Central memory CD4-positive, alpha-beta T cell (primary cell): ENCODE results near the gene SYNE1.
"Not testable (repeated sequence)": the region's sequence is repeated elsewhere in the genome, so short reads cannot be mapped to it uniquely, and the experiment has no call there.

Experiments used
- DNase-seq: peaks from one replicate; pipeline ENCODE4 v3.0.0; 2022

Gene SYNE1

DNA sequence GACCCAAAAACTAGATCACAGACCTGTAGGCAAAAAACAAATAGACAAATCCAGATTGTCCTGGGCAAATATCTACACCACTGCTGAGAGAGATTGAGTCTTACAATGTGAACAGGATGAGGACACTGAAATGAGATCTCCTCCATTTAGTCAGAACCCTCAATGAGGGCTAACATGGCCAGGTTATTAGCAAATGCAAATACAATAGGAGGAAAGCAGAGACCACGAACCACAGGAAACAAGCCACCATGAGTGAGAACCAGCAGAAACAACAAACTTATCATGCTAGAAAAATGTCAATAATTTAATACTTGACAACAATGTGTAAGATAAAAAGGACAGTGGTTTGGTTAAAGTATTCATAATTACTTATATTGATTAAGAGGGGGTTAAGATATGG is 162.8 kb downstream of the SYNE1 start:
- no peak for DNase-seq

DNA sequence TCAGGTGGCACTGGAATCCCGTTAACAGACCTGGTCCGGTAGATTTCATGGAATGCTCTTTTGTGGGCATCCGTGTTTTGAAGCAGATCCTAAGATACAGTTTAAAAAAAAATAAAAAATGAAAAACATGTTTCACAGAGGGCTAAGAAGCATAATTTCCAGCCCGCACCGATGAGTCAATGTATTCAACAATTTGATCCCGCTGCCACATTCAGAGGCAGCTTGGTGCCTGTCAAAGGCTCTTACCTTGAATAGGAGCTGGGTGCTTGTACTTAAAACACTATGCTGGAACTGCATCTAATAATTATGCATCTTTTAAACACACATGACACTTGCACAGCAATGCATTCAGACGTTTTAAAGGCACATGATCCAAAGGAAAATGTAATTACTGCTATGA is 164.8 kb downstream of the SYNE1 start:
- DNase-seq, result no peak

DNA sequence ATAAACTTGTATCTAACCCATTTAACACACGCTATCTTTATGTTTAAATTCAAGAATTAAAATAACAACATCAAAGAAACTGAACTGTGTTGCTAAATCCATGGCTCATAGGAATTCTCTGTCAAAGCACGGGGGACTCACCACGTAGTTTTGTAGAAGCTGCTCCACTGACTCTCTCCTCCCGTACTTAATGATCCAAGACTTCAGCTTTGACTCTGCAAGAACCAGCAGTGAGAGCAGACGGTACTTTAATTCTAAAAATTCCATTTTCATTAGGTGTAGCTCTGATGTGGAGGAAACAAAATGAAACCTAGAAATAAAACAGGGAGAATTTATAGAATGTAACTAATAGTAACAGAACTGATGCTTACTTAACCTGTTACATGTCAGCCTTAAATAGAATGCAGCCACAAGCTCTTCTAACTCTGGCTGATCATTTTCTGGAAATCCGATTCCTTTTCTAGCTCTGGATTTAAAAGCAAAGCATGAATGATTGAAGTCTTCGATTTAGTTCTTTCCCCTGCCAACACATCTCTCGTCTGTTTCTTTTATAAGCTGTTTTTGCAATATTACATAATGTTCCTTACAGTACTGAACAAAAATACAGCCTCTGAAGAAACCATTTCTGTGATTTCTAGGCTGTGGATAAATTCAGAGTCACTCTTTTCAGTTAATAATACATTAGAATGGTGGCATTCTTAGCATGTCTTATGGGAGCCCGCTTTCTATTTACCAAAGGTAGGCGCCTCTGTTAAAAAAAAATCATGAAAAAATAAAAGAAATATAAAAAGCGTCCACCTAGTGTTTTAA is 165.5 kb downstream of the SYNE1 start:
- DNase-seq, result no peak

DNA sequence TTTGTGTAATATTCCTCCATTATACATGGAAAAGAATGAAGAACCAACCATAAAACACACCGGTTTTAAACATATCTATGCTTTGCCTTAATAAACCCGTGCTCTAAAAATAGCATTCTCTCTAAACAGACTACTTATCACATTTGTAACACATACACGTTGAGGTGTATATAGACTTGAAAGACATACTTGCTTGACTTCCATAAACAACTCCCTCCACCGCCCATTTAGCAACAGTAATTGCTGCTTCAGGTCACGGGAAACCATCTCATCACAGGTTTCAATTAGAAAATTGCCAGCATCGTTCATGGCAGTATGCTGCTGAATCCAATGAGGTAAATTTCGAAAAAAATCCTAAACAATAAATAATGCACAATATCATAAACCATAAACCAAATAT is 174.0 kb downstream of the SYNE1 start:
- DNase-seq, result no peak

DNA sequence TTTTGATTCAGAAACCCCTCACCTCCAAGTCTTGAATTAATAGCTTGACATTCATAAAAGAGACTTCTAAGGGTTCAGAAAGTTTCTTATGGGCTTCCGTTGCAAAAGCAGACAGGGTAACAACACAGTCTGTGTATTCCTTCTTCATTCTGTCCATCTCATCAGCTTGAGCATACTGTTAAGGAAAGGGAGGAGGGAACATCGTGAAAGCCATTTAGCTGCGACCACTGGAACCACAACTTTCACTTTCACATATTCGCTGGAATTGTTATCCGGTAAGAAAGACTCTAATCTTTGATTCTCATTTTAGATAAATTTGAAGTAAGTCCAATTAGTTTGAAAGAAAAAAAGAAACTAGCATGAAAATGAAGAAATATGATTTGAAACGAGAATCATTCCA is 174.4 kb downstream of the SYNE1 start:
- no peak for DNase-seq

DNA sequence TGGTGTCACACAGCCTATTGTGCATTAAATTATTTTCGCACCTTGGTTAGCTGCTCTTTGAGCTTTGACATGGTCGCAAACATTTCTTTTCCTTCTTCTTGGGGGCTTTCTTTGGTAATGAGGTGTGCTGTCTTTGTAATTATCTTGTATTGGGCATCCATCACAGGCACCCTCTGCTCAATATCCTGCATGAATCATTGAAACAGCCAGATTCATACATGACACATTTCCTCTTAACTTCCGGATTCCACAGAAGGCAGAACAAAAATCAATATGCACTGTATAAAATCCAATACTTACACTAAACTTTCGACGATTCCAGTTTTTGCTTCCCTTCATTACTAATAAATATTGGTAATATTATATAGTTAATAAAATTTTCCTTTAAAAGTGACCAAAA is 175.6 kb downstream of the SYNE1 start:
- no peak for DNase-seq

DNA sequence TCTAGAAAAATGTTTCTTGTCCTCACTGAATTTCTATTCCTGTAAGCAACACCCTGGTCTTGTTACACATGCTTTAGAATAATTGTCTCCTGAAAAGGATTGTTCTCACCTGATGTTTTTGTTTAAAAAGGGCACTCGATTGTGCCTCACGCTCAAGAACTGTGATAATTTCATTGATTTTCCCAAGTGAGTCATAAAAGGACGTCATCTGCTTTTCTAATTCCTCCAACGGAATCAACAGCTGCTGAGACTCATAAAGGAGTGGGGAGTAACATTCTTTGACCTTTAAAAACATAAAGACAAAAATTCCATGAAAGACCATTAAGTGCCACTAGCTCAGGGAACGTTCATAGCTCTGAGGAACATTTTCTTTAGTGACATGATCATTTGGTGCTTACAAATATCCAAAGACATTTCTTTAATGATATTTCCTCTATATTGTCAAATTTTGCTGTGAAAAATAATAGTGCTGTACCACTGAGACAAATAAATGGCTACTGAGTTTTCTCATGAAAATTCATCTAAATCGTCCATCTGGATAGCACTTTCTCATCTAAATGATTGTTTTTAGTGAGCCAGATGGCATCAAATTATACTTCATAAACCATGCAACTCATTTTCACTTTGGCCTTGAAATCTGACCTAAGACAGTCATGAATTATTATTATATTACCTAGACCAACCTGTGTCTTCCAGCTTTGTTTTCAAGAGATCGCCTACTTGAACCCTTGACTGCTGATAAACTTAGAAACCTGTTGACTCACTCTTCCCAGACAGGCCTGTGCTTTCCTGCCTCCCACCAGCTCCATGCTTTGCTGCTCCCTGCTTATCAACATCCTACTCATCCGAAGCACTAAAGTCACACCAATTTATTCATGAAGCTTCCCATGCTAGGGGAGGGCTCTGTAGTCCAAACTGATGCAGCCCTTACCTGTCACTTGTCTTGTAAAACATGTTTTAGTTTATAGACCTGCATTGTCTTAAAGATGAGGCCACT is 178.2 kb downstream of the SYNE1 start:
- DNase-seq, result no peak

DNA sequence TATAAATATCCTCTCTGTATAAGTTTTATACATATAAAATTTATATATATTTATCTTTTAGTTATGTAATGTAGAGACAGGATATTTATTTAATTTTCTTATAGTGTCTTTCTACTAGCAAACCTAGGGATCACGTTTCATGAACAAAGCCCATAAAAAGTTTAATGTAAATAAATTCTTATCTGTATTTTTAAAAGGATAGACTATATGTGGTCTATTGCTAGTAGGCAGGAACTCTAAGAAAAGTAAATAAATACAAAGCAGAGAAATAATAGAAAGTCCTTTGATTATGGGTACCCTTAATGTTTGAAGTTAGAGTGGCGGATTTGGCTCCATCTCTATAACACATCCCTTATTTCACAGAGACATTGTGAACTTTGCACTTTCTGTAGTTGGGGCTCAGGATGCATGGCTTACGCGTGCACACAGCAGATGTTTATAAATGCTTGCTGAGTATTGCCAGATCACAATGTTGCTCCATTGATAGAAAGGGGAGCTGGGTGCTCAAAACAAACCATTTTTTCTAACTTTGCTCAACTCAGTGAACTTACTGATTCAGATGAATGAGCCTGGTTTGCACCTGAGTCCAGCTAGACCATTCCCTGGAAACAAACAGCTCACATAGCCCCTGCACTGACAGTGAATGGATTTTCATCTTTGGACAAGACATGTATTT is 179.1 kb downstream of the SYNE1 start:
- DNase-seq, result no peak

DNA sequence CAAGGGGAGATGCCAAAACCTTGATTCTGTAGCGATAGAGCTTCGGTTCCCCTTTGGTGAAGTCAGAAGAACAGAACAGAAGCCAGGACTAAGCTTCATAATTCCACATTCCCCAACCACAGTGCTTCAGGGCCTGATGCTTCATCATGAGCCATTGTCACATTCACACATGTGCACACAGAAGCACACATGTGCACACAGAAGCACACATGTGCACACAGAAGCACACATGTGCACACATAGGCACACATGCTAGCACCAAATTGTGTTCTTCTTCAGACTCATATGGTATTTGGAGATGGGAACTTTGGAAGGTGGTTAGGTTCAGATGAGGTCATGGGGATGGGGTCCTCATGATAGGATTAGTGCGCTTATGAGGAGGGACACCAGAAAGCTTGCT is 183.2 kb downstream of the SYNE1 start:
- no peak for DNase-seq

DNA sequence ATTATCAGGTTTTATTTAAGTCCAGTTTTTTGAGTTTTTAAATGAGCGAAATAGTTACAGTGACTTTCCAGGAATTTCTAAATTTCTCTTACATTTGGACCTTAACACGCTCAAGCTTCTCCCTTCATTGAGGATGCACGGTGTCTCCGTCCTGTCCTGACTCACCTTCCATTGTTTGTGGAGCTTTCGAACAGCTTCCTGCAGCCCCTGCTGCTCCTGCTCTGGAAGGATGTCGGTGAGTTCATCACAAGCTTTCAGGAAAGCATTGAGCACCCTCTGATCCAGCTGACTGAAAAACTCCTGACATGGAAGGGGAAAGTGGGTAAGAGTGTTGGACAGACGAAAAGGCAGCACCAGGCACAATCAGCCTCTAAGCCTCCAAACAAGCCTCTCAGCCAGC is 183.7 kb downstream of the SYNE1 start:
- DNase-seq, result no peak

DNA sequence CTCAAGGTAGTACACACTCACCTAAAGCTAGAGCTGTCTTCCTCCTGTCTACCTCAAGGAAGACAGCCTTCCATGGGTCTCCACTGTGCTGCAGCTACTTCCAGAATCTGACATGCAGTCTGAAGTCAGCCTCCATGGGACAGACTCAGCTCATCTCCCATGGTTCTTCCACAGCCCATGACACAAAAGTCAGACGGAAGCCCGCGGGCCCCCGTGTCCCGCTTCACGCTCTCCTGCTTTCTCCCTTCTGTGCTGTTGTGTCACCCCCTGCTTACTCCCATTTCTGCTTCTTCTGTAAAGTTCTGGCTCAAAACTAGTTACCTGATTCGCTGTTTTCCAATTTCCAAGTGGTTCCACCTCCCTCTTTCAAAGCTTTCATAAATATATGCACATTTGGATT is 184.5 kb downstream of the SYNE1 start:
- no peak for DNase-seq

DNA sequence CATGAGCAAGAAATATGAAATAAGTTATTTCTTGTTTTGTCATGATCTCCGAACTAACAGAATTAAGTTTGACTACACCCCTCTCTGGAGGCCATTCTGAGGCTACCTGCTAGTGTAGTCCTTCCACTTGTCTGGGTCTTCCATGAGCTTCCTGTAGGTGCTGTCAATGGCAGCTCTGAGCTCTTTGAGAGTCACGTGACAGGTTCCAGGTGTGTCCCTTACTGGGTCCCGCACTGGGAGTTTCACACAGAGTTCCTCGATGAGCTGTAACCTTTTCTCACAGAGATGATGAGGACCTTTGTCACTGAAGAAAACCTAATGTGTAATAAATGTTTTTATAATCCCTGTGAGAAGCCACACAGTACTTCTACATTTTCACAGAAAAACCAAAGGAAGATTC is 186.6 kb downstream of the SYNE1 start:
- DNase-seq, result no peak

DNA sequence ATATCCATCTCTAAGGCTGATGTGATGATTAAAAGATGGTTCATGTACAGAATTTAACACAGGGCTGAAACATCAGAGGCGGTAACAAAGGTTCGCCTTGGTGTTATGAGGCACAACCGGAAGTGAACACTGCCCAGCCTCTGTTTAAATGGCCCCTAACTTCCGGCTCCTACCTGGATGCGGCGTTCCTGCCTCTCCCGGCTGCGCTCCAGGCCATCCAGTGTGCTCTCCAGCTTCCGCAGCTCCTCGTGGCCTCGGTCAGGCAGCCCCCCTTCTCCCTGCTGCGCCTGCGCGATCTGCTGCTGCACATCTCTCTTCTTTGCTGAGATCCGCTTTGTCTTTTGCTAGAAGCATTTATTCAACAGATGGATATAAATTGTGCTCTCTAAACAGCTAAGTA is 195.3 kb downstream of the SYNE1 start:
- DNase-seq, result no peak

DNA sequence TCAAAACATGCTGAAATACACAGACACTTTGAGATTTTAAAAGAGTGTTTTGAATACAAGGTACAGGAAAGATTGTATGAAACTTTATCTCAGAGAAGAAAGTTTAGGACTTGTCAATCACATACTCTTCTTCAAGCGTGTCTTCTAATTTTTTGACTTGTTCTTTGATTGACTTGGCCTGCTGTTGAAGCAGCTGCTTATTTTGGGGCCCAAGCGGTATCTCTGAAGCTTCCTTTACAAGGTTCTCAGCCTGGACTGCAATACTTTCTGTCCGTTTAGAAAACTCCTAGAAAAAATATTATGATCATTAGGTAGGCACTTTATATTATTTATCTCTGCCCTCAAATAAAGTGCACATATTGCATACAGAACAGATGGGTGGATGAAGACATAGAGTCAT is 201.3 kb downstream of the SYNE1 start:
- no peak for DNase-seq

DNA sequence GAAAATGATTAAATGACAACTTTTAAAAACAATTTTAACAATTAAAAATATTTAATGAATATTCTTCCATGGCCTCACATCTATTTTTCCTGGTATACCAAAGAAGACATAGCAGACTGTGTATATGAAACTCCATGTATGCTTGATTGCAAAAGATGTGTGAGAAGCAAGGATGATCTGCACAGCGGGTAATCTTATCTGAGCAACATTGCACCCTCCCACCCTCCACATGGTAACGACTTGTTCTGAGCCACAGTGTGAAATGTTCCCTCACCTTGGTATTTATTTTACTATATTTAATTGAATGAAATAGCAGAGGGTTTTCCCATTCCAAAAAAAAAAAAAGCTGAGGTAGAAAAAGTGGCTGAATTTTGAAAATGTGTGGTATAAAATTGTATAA is 204.4 kb downstream of the SYNE1 start:
- DNase-seq, result no peak

DNA sequence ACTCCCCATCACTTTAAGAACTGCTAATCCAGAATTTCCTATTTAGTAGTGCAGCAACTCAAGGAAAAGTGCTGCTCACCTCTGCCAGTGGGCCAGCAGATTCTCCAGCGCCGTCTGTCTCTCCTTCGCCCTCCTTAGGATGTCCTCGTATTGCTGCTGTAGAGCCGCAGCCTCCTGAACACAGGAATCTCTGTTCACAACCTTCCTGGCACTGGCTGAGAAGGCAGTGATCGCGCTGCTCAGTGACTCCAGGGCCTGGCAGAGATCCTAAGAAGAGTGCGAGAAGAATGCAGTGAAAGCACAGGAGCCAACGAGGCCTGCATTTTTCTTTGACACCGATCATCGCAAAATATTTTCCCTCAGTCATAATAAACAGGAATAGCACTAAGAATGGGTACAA is 209.0 kb downstream of the SYNE1 start:
- no peak for DNase-seq

DNA sequence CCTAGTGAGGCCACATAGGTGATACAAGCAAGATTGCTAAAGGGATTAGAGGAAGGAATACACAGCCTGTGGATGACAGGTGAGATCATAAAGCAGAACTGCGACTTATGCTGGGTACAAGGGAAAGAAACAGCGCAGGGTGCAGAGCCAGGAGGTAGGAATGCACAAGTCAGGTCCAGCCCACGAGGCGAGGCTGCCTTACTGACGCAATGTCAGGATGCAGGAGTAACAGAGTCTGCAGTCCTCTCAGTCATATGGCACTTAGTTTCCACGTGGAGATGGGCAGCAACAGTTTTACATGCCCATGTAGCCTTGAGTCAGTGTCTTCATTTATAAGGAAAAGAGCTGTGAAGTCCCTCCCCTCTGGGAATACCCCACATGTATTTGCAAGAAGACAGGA is 210.9 kb downstream of the SYNE1 start:
- DNase-seq, result no peak

DNA sequence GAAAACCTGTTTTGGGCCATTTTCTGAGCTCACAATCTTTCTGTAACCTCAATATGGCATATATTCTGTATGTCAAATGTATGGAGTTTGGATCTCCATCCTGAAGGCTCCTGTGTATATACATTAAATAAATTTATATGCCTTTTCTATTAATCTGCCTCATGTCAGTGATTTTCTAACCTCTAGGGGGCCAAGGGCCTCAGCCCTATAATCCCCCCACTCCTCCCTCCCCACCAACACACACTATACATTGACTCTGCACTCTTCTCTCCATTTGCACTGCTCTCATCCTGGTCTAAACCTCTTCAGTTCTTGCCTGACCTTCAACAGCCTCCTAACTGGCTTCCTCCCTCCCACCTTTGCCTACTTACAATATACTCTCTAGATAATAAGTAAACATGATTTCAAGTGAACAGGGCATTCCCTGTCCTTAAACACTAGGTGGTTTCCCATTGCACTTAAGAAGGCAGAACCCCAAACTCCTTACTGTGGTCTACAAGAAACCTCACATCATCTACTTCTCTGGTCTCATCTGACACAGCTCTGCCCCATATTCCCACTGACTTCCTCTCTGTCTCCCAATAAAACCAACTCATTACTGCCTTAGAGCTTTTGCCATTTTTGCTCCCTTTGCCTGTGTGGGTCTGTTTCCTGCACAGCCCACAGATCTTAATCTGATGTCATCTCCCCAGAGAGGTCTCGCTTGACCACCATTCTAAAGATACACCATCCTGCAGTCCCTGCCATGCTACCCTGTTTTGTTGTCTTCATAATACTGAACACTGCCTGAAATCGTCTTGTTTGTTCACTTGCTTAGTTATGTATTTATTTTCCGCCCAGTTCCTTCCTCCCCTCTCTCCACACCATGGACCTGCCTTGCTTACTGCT is 213.7 kb downstream of the SYNE1 start:
- no peak for DNase-seq

DNA sequence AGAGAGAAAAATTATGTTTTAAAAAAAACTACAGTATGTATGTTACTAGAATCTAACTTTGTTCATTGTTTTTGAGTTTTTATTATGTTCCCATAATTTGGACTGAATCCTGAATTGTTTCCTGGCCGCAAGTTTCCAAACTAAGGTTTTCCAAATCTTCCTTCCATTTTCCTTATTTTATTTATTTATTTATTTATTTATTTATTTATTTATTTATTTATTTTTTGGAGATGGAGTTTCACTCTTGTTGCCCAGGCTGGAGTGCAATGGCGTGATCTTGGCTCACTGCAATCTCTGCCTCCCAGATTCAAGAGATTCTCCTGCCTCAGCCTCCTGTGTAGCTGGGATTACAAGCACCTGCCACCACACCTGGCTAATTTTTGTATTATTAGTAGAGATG is 215.7 kb downstream of the SYNE1 start:
- not testable (repeated sequence) for DNase-seq

DNA sequence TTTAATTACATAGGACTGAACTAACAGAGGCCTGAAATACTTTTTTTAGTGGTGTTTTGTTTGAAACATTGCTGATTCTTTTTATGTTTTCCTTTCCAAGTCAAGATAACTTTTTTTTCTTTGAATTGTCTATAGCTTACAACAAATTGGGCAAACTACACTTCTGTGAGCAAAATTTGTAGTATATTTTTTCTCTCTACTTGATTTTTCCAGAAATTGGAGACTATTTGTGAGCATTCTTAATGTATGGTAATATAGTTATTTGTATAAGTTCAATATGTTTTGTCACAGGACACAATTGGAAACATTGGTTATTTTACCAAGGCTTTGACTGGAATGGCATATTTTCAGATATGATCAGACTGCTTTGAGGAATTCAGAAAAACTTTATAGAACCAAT is 216.5 kb downstream of the SYNE1 start:
- no peak for DNase-seq

DNA sequence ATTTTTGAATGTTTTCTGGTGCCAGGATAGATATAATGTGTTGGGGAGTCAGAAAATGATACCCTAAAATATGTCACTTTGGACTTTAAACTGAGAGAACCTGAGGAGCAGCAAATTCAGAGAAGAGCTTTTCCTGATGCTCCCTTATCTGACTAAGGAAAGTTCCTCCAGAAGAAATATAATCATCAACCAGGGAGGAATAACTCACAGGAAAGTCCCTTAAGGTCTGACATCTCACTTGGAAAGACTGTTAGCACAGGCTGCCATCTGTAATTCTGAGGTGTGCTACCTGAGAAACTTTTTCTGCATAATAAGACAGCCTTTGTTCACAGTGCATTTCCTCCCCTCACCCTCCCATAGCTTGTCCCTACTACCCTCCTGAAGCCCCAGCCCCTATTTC is 218.6 kb downstream of the SYNE1 start:
- DNase-seq, result no peak

DNA sequence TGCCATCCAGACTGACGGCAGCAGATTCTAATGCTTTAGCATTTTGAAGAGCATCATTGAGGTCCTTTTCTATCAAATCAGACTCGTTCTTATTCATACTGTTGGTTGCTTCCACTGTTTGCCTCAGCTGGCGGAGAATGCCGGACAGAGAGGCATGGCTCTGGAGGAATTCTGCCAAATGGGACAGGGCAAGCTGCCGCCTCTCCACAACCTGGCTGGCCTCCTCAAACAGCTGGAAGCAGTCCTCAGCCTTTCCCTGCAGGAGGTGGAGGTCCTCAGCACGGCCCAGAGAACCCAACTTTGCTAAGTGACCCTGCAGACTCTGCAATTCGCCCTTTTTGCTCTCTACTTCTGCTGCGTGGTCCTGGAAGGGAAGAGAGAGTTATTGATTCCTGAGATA is 220.5 kb downstream of the SYNE1 start:
- no peak for DNase-seq
